Measurements from ENCODE around the gene TMEM168.
"Not testable (repeated sequence)": the region's sequence is repeated elsewhere in the genome, so short reads cannot be mapped to it uniquely, and the experiment has no call there.

Gene TMEM168

GRCh38 chr7:112806156-112806555 is 16.0 kb upstream of the TMEM168 start:
- no peak for DNase-seq (ENCODE audit: low read depth in 2 of 2)
- H3K4me3 ChIP-seq (replicated peaks in 1 of 2; ENCODE audit: low read depth in 2 of 2, low read length in 2 of 2): no peak overlapping the region
- TF ChIP-seq CTCF (IDR thresholded peaks at IDR 0.05; ENCODE audit: low read depth, low read length): no peak

GRCh38 chr7:112802406-112802805 is 12.2 kb upstream of the TMEM168 start:
- no peak overlapping the region for H3K4me3 ChIP-seq (replicated peaks in 1 of 2; ENCODE audit: low read depth in 2 of 2, low read length in 2 of 2)
- DNase-seq (ENCODE audit: low read depth in 2 of 2): no peak
- TF ChIP-seq CTCF (IDR thresholded peaks at IDR 0.05; ENCODE audit: low read depth, low read length): no peak

GRCh38 chr7:112800486-112800885 is 10.3 kb upstream of the TMEM168 start:
- TF ChIP-seq CTCF (IDR thresholded peaks at IDR 0.05; ENCODE audit: low read depth, low read length): no peak
- H3K4me3 ChIP-seq (replicated peaks in 1 of 2; ENCODE audit: low read depth in 2 of 2, low read length in 2 of 2): no peak overlapping the region
- DNase-seq (ENCODE audit: low read depth in 2 of 2): no peak

GRCh38 chr7:112799448-112800120 is 9.4 kb upstream of the TMEM168 start:
- no peak for DNase-seq (ENCODE audit: low read depth in 2 of 2)

GRCh38 chr7:112798274-112799159 is 8.3 kb upstream of the TMEM168 start:
- no peak for DNase-seq (ENCODE audit: low read depth in 2 of 2)
- TF ChIP-seq CTCF (IDR thresholded peaks at IDR 0.05; ENCODE audit: low read depth, low read length): no peak
- no peak overlapping the region for H3K4me3 ChIP-seq (replicated peaks in 1 of 2; ENCODE audit: low read depth in 2 of 2, low read length in 2 of 2)

More at GRCh38 chr7:112799448-112800120, 9.4 kb upstream of the TMEM168 start:
- no peak for TF ChIP-seq CTCF (IDR thresholded peaks at IDR 0.05; ENCODE audit: low read depth, low read length)
- H3K4me3 ChIP-seq (replicated peaks in 1 of 2; ENCODE audit: low read depth in 2 of 2, low read length in 2 of 2): no peak overlapping the region

GRCh38 chr7:112796552-112796951 is 6.4 kb upstream of the TMEM168 start:
- H3K4me3 ChIP-seq (replicated peaks in 1 of 2; ENCODE audit: low read depth in 2 of 2, low read length in 2 of 2); DNase-seq (ENCODE audit: low read depth in 2 of 2): not testable (repeated sequence)

GRCh38 chr7:112792441-112792840 is 2.2 kb upstream of the TMEM168 start:
- TF ChIP-seq CTCF (IDR thresholded peaks at IDR 0.05; ENCODE audit: low read depth, low read length): no peak
- no peak for DNase-seq (ENCODE audit: low read depth in 2 of 2)
- no peak overlapping the region for H3K4me3 ChIP-seq (replicated peaks in 1 of 2; ENCODE audit: low read depth in 2 of 2, low read length in 2 of 2)
